GM19324 (cell line): ENCODE data around the gene PACRG.

Experiments
- ATAC-seq: cut with Tn5 transposase; IDR thresholded peaks from one replicate; pipeline ENCODE4 v1.9.1; 2021; ENCODE audit warnings: mild to moderate bottlenecking, moderate library complexity; ENCODE audit not compliant: unreplicated experiment, low FRiP score

PACRG gene

GRCh38 chr6:163355426-163355991, 627.7 kb downstream of the PACRG start:
- ATAC-seq = no peak

GRCh38 chr6:163356324-163356723, 628.5 kb downstream of the PACRG start:
- ATAC-seq = no peak

GRCh38 chr6:163356743-163357142, 629.0 kb downstream of the PACRG start:
- ATAC-seq = no peak

GRCh38 chr6:163364641-163365040, 636.9 kb downstream of the PACRG start:
- no peak for ATAC-seq
